Sigmoid colon (tissue), 7 donors: ENCODE measurements around the gene DCHS2. TPM values are rescaled to one million over a fixed set of nuclear protein-coding genes. Genes with fewer than 3 reads are reported as not detected.

Experiments
- DNase-seq: peaks from one replicate; pipeline ENCODE4 v3.0.0-alpha.2; 2019
- H3K27ac ChIP-seq, 4 donors: fragments of 200-600 bp; sonication (generic); one replicate each; pipeline ENCODE4 v1.5.1; 2016 to 2019; ENCODE audit warnings: mild to moderate bottlenecking in 1 of 4
- H3K27me3 ChIP-seq, 3 donors: fragments of 200-600 bp; sonication (generic); one replicate each; pipeline ENCODE4 v1.5.1; 2019; ENCODE audit warnings: mild to moderate bottlenecking in 1 of 3
- H3K36me3 ChIP-seq, 4 donors: fragments of 200-600 bp; sonication (generic); one replicate each; pipeline ENCODE4 v1.5.1; 2016 to 2019
- H3K4me1 ChIP-seq, 4 donors: fragments of 200-600 bp; sonication (generic); one replicate each; pipeline ENCODE4 v1.5.1; 2017 to 2019
- H3K4me3 ChIP-seq, 4 donors: fragments of 200-600 bp; sonication (generic); one replicate each; pipeline ENCODE4 v1.5.1; 2017 to 2019; ENCODE audit warnings: mild to moderate bottlenecking in 2 of 4, moderate library complexity in 1 of 4
- H3K9me3 ChIP-seq, 4 donors: fragments of 200-600 bp in 3 of 4; sonication (generic) in 3 of 4; one replicate each; pipeline versions ENCODE4 v1.5.1 to v1.6.1; 2013 to 2019
- CTCF ChIP-seq, 4 experiments: fragments of 450-650 bp in 3 of 4; fragments of 200-600 bp in 1 of 4; IDR thresholded peaks; one replicate each; pipeline ENCODE4 v1.5.1; 2016 to 2019; ENCODE audit warnings: antibody characterized with exemption in 4 of 4, mild to moderate bottlenecking in 3 of 4, moderate library complexity in 2 of 4
- EP300 ChIP-seq, 4 donors: sonication (generic); formaldehyde crosslinking; IDR thresholded peaks; one replicate each; pipeline ENCODE4 v1.6.1; 2017; ENCODE audit warnings: antibody characterized with exemption in 4 of 4
- POLR2A ChIP-seq, 2 donors: fragments of 450-650 bp; IDR thresholded peaks; one replicate each; pipeline ENCODE4 v1.6.1; 2016; ENCODE audit warnings: antibody characterized with exemption in 2 of 2, mild to moderate bottlenecking in 2 of 2, moderate library complexity in 2 of 2
- POLR2AphosphoS5 ChIP-seq, 4 donors: sonication (generic); formaldehyde crosslinking; IDR thresholded peaks; one replicate each; pipeline ENCODE4 v1.6.1; 2017; ENCODE audit warnings: antibody characterized with exemption in 4 of 4
- WGBS, 2 donors: extraction: QIAGEN DNeasy Blood & Tissue Kit; methylation state at CpG; one replicate each; pipeline ENCODE4 v1.1.7; 2013; 5-methylcytosine and 5-hydroxymethylcytosine counted together
- intact Hi-C: fragments of 100-400 bp; cut with DNase I; formaldehyde crosslinking; loops from one replicate; pipeline ENCODE4 v1.15.1; 2023
- polyA plus RNA-seq, 3 donors: library from polyadenylated mRNA; stranded (reverse); fragments of 200-250 nt; gene quantifications; one replicate each; pipeline ENCODE4 v1.2.3, GENCODE V29; 2013
- total RNA-seq, 4 donors: library from RNA; depleted of rRNA; stranded (reverse); fragments of >200 nt; gene quantifications; one replicate each; pipeline ENCODE4 v1.1.0, GENCODE V29; 2016
- donor health status: healthy with polysubstance abuse.
- donor health status: Bipolar disorder and iron deficiency.
- donor health status: healthy.

DCHS2 gene
- total and polyA plus RNA-seq, 7 donors: under 0.01 to 24.1 (median 13.6) TPM

DNA sequence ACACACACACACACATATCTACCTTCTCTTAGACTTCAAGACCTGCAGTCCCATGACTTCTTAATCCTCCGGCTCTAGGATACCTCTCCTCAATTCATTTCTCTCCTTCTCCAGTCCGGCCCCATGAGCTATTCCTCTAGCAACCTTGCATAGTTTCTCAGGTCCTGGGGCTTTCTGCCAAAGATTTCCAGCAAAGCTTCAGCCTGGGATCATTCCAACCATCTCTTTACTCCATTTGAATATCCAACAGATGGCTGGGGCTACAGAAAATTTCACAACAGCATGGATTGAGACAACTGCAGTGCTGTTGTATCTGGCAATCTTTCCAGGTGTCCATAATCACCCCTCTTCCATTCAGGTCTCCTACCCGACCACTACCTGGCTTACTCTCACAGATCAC lies 184.1 kb downstream of the DCHS2 start:
- whole genome bisulfite sequencing, 2 donors: 69 to 80% methylated on average over 3 of the region's 3 CpGs
- no peaks in the 10 kb centered on the region for H3K27me3 ChIP-seq
- no peak overlapping the region for H3K4me3 ChIP-seq
- H3K27ac ChIP-seq: no peak overlapping the region
- H3K9me3 ChIP-seq: no peaks in the 10 kb centered on the region
- H3K4me1 ChIP-seq: no peaks in the 10 kb centered on the region
- no peak for DNase-seq
- H3K36me3 ChIP-seq: no peaks in the 10 kb centered on the region
- intact Hi-C loops: no loop called here
- TF ChIP-seq POLR2AphosphoS5 (IDR thresholded peaks at IDR 0.05) (no peak), POLR2A (IDR thresholded peaks at IDR 0.05) (no peak), CTCF (IDR thresholded peaks at IDR 0.05) (no peak), EP300 (IDR thresholded peaks at IDR 0.05) (no peak)

DNA sequence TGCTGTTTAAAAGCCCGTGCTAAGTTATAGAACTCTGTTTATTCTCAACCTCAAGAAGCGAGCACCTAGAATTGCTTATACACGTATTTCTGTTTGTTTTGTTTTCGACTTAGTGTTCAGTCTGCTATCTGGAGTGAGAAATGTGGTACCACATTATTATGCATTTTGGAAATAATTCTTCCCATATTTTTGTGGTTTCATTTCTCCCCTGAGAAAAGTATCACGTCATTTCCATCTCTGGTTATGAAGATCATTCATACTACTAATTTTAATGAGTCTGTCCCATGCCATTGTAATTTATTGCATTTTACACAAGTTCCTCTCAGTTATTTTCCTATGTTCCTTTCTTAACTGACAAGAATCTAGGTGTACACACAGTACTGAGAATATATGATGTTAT lies 186.0 kb downstream of the DCHS2 start:
- no peaks in the 10 kb centered on the region for H3K4me1 ChIP-seq
- H3K9me3 ChIP-seq: no peaks in the 10 kb centered on the region
- 45 to 58% methylated on average over 5 of the region's 5 CpGs for WGBS, 2 donors
- intact Hi-C loops: no loop called here
- H3K4me3 ChIP-seq: no peak overlapping the region
- H3K27me3 ChIP-seq: no peaks in the 10 kb centered on the region
- no peak for DNase-seq
- TF ChIP-seq EP300 (IDR thresholded peaks at IDR 0.05) (no peak), POLR2AphosphoS5 (IDR thresholded peaks at IDR 0.05) (no peak), CTCF (IDR thresholded peaks at IDR 0.05) (no peak), POLR2A (IDR thresholded peaks at IDR 0.05) (no peak)
- no peaks in the 10 kb centered on the region for H3K36me3 ChIP-seq
- no peak overlapping the region for H3K27ac ChIP-seq

GRCh38 chr4:154304679-154305078 lies 186.9 kb downstream of the DCHS2 start:
- H3K9me3 ChIP-seq: no peaks in the 10 kb centered on the region
- 66 to 81% methylated on average over 5 of the region's 5 CpGs for WGBS, 2 donors
- no peak overlapping the region for H3K27ac ChIP-seq

GRCh38 chr4:154294652-154295350 lies 196.8 kb downstream of the DCHS2 start:
- intact Hi-C loops: no loop called here
- 67 to 72% methylated on average over 4 of the region's 4 CpGs for WGBS, 2 donors
- H3K4me3 ChIP-seq: no peak overlapping the region
- no peaks in the 10 kb centered on the region for H3K9me3 ChIP-seq
- DNase-seq: no peak
- H3K27me3 ChIP-seq: no peaks in the 10 kb centered on the region
- TF ChIP-seq EP300 (IDR thresholded peaks at IDR 0.05) (no peak), POLR2A (IDR thresholded peaks at IDR 0.05) (no peak), CTCF (IDR thresholded peaks at IDR 0.05) (no peak), POLR2AphosphoS5 (IDR thresholded peaks at IDR 0.05) (no peak)
- no peak overlapping the region for H3K27ac ChIP-seq
- no peaks in the 10 kb centered on the region for H3K36me3 ChIP-seq
- H3K4me1 ChIP-seq: no peaks in the 10 kb centered on the region

More at GRCh38 chr4:154304679-154305078, 186.9 kb downstream of the DCHS2 start:
- Histone ChIP-seq H3K4me1 (no peaks in the 10 kb centered on the region), H3K27me3 (no peaks in the 10 kb centered on the region), H3K4me3 (no peak overlapping the region), H3K36me3 (no peaks in the 10 kb centered on the region)
- intact Hi-C loops: no loop called here
- TF ChIP-seq EP300 (IDR thresholded peaks at IDR 0.05) (no peak), POLR2A (IDR thresholded peaks at IDR 0.05) (no peak)
- DNase-seq: no peak

- H3K4me1 ChIP-seq: no peaks in the 10 kb centered on the region
- intact Hi-C loops: no loop called here
- no peak overlapping the region for H3K27ac ChIP-seq
- DNase-seq: no peak
- TF ChIP-seq EP300 (IDR thresholded peaks at IDR 0.05) (no peak), POLR2A (IDR thresholded peaks at IDR 0.05) (no peak), POLR2AphosphoS5 (IDR thresholded peaks at IDR 0.05) (no peak), CTCF (IDR thresholded peaks at IDR 0.05) (no peak)
- H3K36me3 ChIP-seq: no peaks in the 10 kb centered on the region
- H3K4me3 ChIP-seq: no peak overlapping the region
- no peaks in the 10 kb centered on the region for H3K27me3 ChIP-seq
- 85 to 89% methylated on average over 9 of the region's 9 CpGs for WGBS, 2 donors
- H3K9me3 ChIP-seq: peaks cover 0 to 2% (median 0%) of the 10 kb centered on the region in 4 donors
Observed at GRCh38 chr4:154293427-154293826, 198.2 kb downstream of the DCHS2 start.
